Ectodermal cell (in vitro differentiated cells): ENCODE measurements around the gene ANXA3. TPM values are rescaled to one million over a fixed set of nuclear protein-coding genes. Genes with fewer than 3 reads are reported as not detected.
"Not testable (repeated sequence)": the region's sequence is repeated elsewhere in the genome, so short reads cannot be mapped to it uniquely, and the experiment has no call there.

Experiments
- H3K27ac ChIP-seq: 2 replicates; pipeline ENCODE4 v1.7.0; 2013; ENCODE audit warnings: mild to moderate bottlenecking, low read depth, low read length; ENCODE audit not compliant: insufficient read depth, poor library complexity, severe bottlenecking
- H3K27me3 ChIP-seq: 2 replicates; pipeline ENCODE4 v1.7.0; 2013; ENCODE audit warnings: mild to moderate bottlenecking, low read length; ENCODE audit not compliant: insufficient read depth, control insufficient read depth, poor library complexity, severe bottlenecking
- H3K36me3 ChIP-seq: one replicate; pipeline ENCODE4 v1.7.0; 2013; ENCODE audit warnings: low read length; ENCODE audit not compliant: control insufficient read depth, insufficient read depth
- H3K4me1 ChIP-seq: one replicate; pipeline ENCODE4 v1.7.0; 2013; ENCODE audit warnings: low read length; ENCODE audit not compliant: control insufficient read depth, insufficient read depth
- H3K4me3 ChIP-seq: 2 replicates; pipeline ENCODE4 v1.7.0; 2013; ENCODE audit warnings: low read depth, low read length, control low read depth; ENCODE audit not compliant: insufficient read depth
- H3K9me3 ChIP-seq: 2 replicates; pipeline ENCODE4 v1.7.0; 2013; ENCODE audit warnings: mild to moderate bottlenecking, low read length, moderate library complexity; ENCODE audit not compliant: control insufficient read depth
- WGBS, 2 experiments: methylation state at CpG; one replicate each; pipeline ENCODE4 v1.1.7; 2013; ENCODE audit warnings: missing lambda C conversion rate in 2 of 2; 5-methylcytosine and 5-hydroxymethylcytosine counted together
- polyA plus RNA-seq, 4 experiments: library from polyadenylated mRNA; stranded (reverse); fragments of 50-300 nt; gene quantifications; one replicate each; pipeline ENCODE4 v1.2.3, GENCODE V29; 2013

ANXA3 gene, protein sequence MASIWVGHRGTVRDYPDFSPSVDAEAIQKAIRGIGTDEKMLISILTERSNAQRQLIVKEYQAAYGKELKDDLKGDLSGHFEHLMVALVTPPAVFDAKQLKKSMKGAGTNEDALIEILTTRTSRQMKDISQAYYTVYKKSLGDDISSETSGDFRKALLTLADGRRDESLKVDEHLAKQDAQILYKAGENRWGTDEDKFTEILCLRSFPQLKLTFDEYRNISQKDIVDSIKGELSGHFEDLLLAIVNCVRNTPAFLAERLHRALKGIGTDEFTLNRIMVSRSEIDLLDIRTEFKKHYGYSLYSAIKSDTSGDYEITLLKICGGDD
- polyA plus RNA-seq (2013, experiment 1 of 4): 6.7 TPM
- 8.3 TPM for polyA plus RNA-seq (2013, experiment 2 of 4)
- polyA plus RNA-seq (2013, experiment 3 of 4): 7.5 TPM
- 7.5 TPM for polyA plus RNA-seq (2013, experiment 4 of 4)

- H3K4me3 ChIP-seq: peak within 1 kb of the TSS; percentile 53
- no peaks in the 10 kb centered on the region for H3K4me1 ChIP-seq
- H3K27me3 ChIP-seq: peaks cover 33% of the 10 kb centered on the region
- 4% methylated on average over 65 of the region's 65 CpGs for WGBS, 2 experiments
- no peaks in the 10 kb centered on the region for H3K36me3 ChIP-seq
- H3K27ac ChIP-seq: no peak within 1 kb of the TSS
- no peaks in the 10 kb centered on the region for H3K9me3 ChIP-seq
Measured at GRCh38 chr4:78551420-78552351, at the start of gene ANXA3. Gene ANXA3 (plus strand): TSS chr4:78551770. CDS start chr4:78554474, 2,704 bp downstream.

- not testable (repeated sequence) for H3K4me1 ChIP-seq, H3K9me3 ChIP-seq, H3K36me3 ChIP-seq, H3K27ac ChIP-seq, H3K4me3 ChIP-seq, H3K27me3 ChIP-seq
- 58 to 59% methylated on average over 10 of the region's 10 CpGs for WGBS, 2 experiments
Measured at GRCh38 chr4:78506260-78506659, 45.3 kb upstream of the ANXA3 start.

DNA sequence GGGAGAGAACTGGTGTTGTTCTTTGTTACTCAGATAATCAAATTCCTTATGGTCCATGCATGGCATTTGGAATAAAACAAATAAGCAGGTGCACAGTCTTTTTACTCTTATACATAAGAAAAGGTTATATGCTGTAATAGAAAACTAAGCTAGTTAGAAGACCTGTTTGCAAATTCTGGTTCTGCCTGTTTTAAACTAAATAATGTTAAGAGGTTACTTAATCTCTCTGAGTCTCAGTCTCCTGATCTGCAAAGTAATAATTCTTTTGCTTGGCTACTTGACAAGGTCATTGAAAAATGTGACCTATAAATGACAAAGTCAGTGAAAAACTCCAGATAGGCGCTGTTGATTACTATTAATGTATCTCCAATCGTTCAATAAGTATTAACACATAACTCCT, 42.5 kb upstream of the ANXA3 start:
- H3K36me3 ChIP-seq: no peaks in the 10 kb centered on the region
- H3K4me1 ChIP-seq: no peaks in the 10 kb centered on the region

GRCh38 chr4:78510108-78510507, 41.5 kb upstream of the ANXA3 start:
- Histone ChIP-seq H3K27me3 (no peaks in the 10 kb centered on the region), H3K36me3 (no peaks in the 10 kb centered on the region), H3K9me3 (no peaks in the 10 kb centered on the region), H3K4me1 (no peaks in the 10 kb centered on the region), H3K4me3 (no peak overlapping the region), H3K27ac (no peak overlapping the region)
- no CpG with 5 or more reads among the region's 1 CpG for WGBS, 2 experiments

More for the DNA sequence above, 42.5 kb upstream of the ANXA3 start:
- 90 to 94% methylated on average over 2 of the region's 2 CpGs for WGBS, 2 experiments
- no peak overlapping the region for H3K4me3 ChIP-seq
- H3K27ac ChIP-seq: no peak overlapping the region
- no peaks in the 10 kb centered on the region for H3K9me3 ChIP-seq
- H3K27me3 ChIP-seq: no peaks in the 10 kb centered on the region

DNA sequence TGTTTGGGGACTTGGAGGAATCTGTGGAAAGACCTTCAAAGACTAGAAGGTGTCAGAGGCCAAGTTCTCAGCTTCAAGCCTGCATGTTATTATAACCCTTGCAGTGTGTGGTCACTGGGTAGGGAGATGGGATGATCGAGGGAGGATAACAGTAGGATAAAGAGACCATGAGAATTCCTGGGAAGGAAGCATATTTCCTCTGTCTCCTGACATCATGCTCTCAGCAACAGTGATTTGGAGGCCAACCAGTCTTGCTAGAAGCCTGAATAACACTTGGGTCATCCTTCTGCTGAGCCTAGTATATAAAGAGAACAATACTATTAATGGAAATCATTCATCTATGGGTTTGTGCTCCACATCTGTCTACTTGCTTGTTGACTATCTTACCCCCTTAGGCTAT, 40.9 kb upstream of the ANXA3 start:
- H3K4me1 ChIP-seq: no peaks in the 10 kb centered on the region
- no peak overlapping the region for H3K4me3 ChIP-seq
- no peak overlapping the region for H3K27ac ChIP-seq
- no peaks in the 10 kb centered on the region for H3K36me3 ChIP-seq
- H3K27me3 ChIP-seq: no peaks in the 10 kb centered on the region
- WGBS, 2 experiments: 42 to 65% methylated on average over 1 of the region's 1 CpG
- H3K9me3 ChIP-seq: no peaks in the 10 kb centered on the region

- H3K36me3 ChIP-seq: no peaks in the 10 kb centered on the region
Measured at GRCh38 chr4:78512357-78512920, 39.1 kb upstream of the ANXA3 start.

GRCh38 chr4:78513411-78513975, 38.1 kb upstream of the ANXA3 start:
- no peak overlapping the region for H3K27ac ChIP-seq
- H3K27me3 ChIP-seq: no peaks in the 10 kb centered on the region
- no peaks in the 10 kb centered on the region for H3K4me1 ChIP-seq
- whole genome bisulfite sequencing, 2 experiments: 90 to 91% methylated on average over 3 of the region's 3 CpGs
- no peak overlapping the region for H3K4me3 ChIP-seq
- H3K9me3 ChIP-seq: no peaks in the 10 kb centered on the region
- no peaks in the 10 kb centered on the region for H3K36me3 ChIP-seq

More at GRCh38 chr4:78512357-78512920, 39.1 kb upstream of the ANXA3 start:
- Histone ChIP-seq H3K4me1 (no peaks in the 10 kb centered on the region), H3K27me3 (no peaks in the 10 kb centered on the region), H3K9me3 (no peaks in the 10 kb centered on the region), H3K27ac (no peak overlapping the region), H3K4me3 (no peak overlapping the region)
- WGBS, 2 experiments: 90 to 95% methylated on average over 3 of the region's 3 CpGs

GRCh38 chr4:78517050-78517652, 34.4 kb upstream of the ANXA3 start:
- Histone ChIP-seq H3K27me3 (no peaks in the 10 kb centered on the region), H3K27ac (no peak overlapping the region), H3K9me3 (no peaks in the 10 kb centered on the region), H3K36me3 (no peaks in the 10 kb centered on the region), H3K4me1 (no peaks in the 10 kb centered on the region), H3K4me3 (no peak overlapping the region)
- WGBS, 2 experiments: 32 to 60% methylated on average over 3 of the region's 3 CpGs

- H3K4me3 ChIP-seq: no peak overlapping the region
- no peak overlapping the region for H3K27ac ChIP-seq
- WGBS, 2 experiments: 90% methylated on average over 3 of the region's 3 CpGs
- H3K4me1 ChIP-seq: no peaks in the 10 kb centered on the region
- no peaks in the 10 kb centered on the region for H3K9me3 ChIP-seq
- H3K27me3 ChIP-seq: no peaks in the 10 kb centered on the region
- H3K36me3 ChIP-seq: no peaks in the 10 kb centered on the region
Measured at GRCh38 chr4:78518561-78518960, 33.0 kb upstream of the ANXA3 start.
